SK-N-SH (cell line): ENCODE data around the gene AFAP1. TPM values are rescaled to one million over a fixed set of nuclear protein-coding genes. Genes with fewer than 3 reads are reported as not detected.
A peak's percentile ranks its signal among the peaks of the same experiment; 100 is the strongest.

Experiments used
- CTCF ChIA-PET: fragments of 300-600, 350-600 bp; formaldehyde crosslinking; extraction: SDS; loops from one replicate; lab custom pipeline; 2021; lab: Yijun Ruan, JAX
- POLR2A ChIA-PET: fragments of 350-600 bp; sonication (Branson Sonifier 250); formaldehyde crosslinking; extraction: SDS; loops from one replicate; lab custom pipeline; 2020; ENCODE audit warnings: antibody characterized with exemption, inconsistent platforms; lab: Yijun Ruan, JAX
- DNase-seq: peaks from one replicate; pipeline ENCODE4 v3.0.0; 2012
- H2AFZ ChIP-seq: fragments of 200-600 bp; sonication (generic); 2 replicates; pipeline ENCODE4 v1.8.1; 2016; ENCODE audit warnings: antibody characterized with exemption, mild to moderate bottlenecking, low read depth
- H3F3A ChIP-seq: fragments of 200-600 bp; sonication (generic); replicated peaks from 2 replicates; pipeline ENCODE3; 2016; ENCODE audit warnings: antibody characterized with exemption, mild to moderate bottlenecking; ENCODE audit not compliant: insufficient read depth
- H3K27ac ChIP-seq, 2 experiments: fragments of 200-500 bp in 1 of 2; fragments of 200-600 bp in 1 of 2; sonication (Bioruptor generic) in 1 of 2; sonication (generic), shearing (Covaris generic) in 1 of 2; 2 replicates each; pipeline versions ENCODE4 v1.5.1 to v1.6.1; 2014 to 2016; ENCODE audit warnings: low read depth in 2 of 2, inconsistent platforms in 1 of 2, low read length in 1 of 2, mild to moderate bottlenecking in 1 of 2, mixed read lengths in 1 of 2
- H3K27me3 ChIP-seq: fragments of 200-600 bp; sonication (generic), shearing (Covaris generic); 2 replicates; pipeline ENCODE4 v1.6.1; 2016; ENCODE audit warnings: mixed run types; ENCODE audit not compliant: insufficient read depth
- H3K36me3 ChIP-seq, 2 experiments: fragments of 200-500 bp in 1 of 2; fragments of 200-600 bp in 1 of 2; sonication (Bioruptor generic) in 1 of 2; sonication (generic) in 1 of 2; replicated peaks in 1 of 2; 2 replicates each; pipeline versions ENCODE3 to v1.5.1; 2014 to 2016; ENCODE audit warnings: low read length in 1 of 2, mild to moderate bottlenecking in 1 of 2; ENCODE audit not compliant: insufficient read depth in 2 of 2, control insufficient read depth in 1 of 2
- H3K4me1 ChIP-seq, 2 experiments: fragments of 200-500 bp in 1 of 2; fragments of 200-600 bp in 1 of 2; sonication (Bioruptor generic) in 1 of 2; sonication (generic), shearing (Covaris generic) in 1 of 2; 2 replicates each; pipeline versions ENCODE4 v1.5.1 to v1.6.1; 2014 to 2016; ENCODE audit warnings: low read depth in 1 of 2, low read length in 1 of 2, mixed run types in 1 of 2; ENCODE audit not compliant: insufficient read depth in 2 of 2, control insufficient read depth in 1 of 2
- H3K4me2 ChIP-seq: fragments of 200-600 bp; sonication (generic), shearing (Covaris generic); 2 replicates; pipeline ENCODE4 v1.6.1; 2017; ENCODE audit warnings: mixed run types
- H3K4me3 ChIP-seq, 2 experiments: fragments of 200-500 bp in 1 of 2; fragments of 200-600 bp in 1 of 2; sonication (Bioruptor generic) in 1 of 2; sonication (generic), shearing (Covaris generic) in 1 of 2; 2 replicates each; pipeline versions ENCODE4 v1.5.1 to v1.8.1; 2014 to 2016; ENCODE audit warnings: low read depth in 2 of 2, inconsistent platforms in 1 of 2, low read length in 1 of 2, mild to moderate bottlenecking in 1 of 2, mixed read lengths in 1 of 2, moderate library complexity in 1 of 2
- H3K79me2 ChIP-seq: fragments of 200-600 bp; sonication (generic); 2 replicates; pipeline ENCODE4 v1.8.1; 2017; ENCODE audit warnings: mild to moderate bottlenecking; ENCODE audit not compliant: insufficient read depth
- H3K9ac ChIP-seq: fragments of 200-600 bp; sonication (generic); 2 replicates; pipeline ENCODE4 v1.6.1; 2017; ENCODE audit warnings: mixed run types
- H3K9me2 ChIP-seq: fragments of 200-600 bp; sonication (generic); 2 replicates; pipeline ENCODE4 v1.6.1; 2017; ENCODE audit warnings: mixed run types
- H3K9me3 ChIP-seq: fragments of 200-600 bp; sonication (generic); 2 replicates; pipeline ENCODE4 v1.6.1; 2017; ENCODE audit warnings: mixed run types, mild to moderate bottlenecking, moderate library complexity
- H4K20me1 ChIP-seq: fragments of 200-600 bp; sonication (generic); 2 replicates; pipeline ENCODE4 v1.6.1; 2017; ENCODE audit warnings: mild to moderate bottlenecking, mixed run types; ENCODE audit not compliant: insufficient read depth
- CHD2 ChIP-seq: fragments of 150-350 bp; IDR thresholded peaks from 2 replicates; pipeline ENCODE4 v1.6.1; 2018; ENCODE audit warnings: low read length; ENCODE audit not compliant: partially characterized antibody
- ELF1 ChIP-seq: IDR thresholded peaks from 2 replicates; pipeline ENCODE4 v1.4.0; 2012
- EP300 ChIP-seq, 2 experiments: IDR thresholded peaks; 2 replicates each; pipeline versions ENCODE4 v1.4.0 to v1.6.1; 2012; ENCODE audit warnings: borderline replicate concordance in 1 of 2, low read depth in 1 of 2, low read length in 1 of 2
- GABPA ChIP-seq: IDR thresholded peaks from 2 replicates; pipeline ENCODE4 v1.4.0; 2012; ENCODE audit warnings: low read depth, mild to moderate bottlenecking
- GATA2 ChIP-seq: sonication (generic); formaldehyde crosslinking; IDR thresholded peaks from 2 replicates; pipeline ENCODE4 v1.5.0; 2020; ENCODE audit warnings: mild to moderate bottlenecking, missing genetic modification reagents
- JUND ChIP-seq: IDR thresholded peaks from 2 replicates; pipeline ENCODE4 v1.4.0; 2012
- MAX ChIP-seq: IDR thresholded peaks from 2 replicates; pipeline ENCODE4 v1.4.0; 2012; ENCODE audit warnings: low read depth
- MXI1 ChIP-seq: IDR thresholded peaks from 2 replicates; pipeline ENCODE4 v1.6.1; 2012; ENCODE audit warnings: mild to moderate bottlenecking, low read depth, low read length, improper control_type of control experiment
- NFIC ChIP-seq: IDR thresholded peaks from 2 replicates; pipeline ENCODE4 v1.4.0; 2012; ENCODE audit warnings: borderline replicate concordance
- NRF1 ChIP-seq: IDR thresholded peaks from 2 replicates; pipeline ENCODE4 v1.6.1; 2012; ENCODE audit warnings: low read depth, mild to moderate bottlenecking, low read length
- RAD21 ChIP-seq: IDR thresholded peaks from 2 replicates; pipeline ENCODE4 v1.6.1; 2012; ENCODE audit warnings: mild to moderate bottlenecking, low read length
- RCOR1 ChIP-seq: fragments of 150-350 bp; IDR thresholded peaks from 2 replicates; pipeline ENCODE4 v1.6.1; 2017; ENCODE audit warnings: antibody characterized with exemption, low read length
- RFX5 ChIP-seq: IDR thresholded peaks from 2 replicates; pipeline ENCODE4 v1.6.1; 2012; ENCODE audit warnings: mild to moderate bottlenecking, improper control_type of control experiment, low read length
- SMC3 ChIP-seq: IDR thresholded peaks from 2 replicates; pipeline ENCODE4 v1.6.1; 2012; ENCODE audit warnings: low read depth, low read length, improper control_type of control experiment
- YY1 ChIP-seq: IDR thresholded peaks from 2 replicates; pipeline ENCODE4 v1.4.0; 2012; ENCODE audit warnings: low read depth, mild to moderate bottlenecking
- ZBTB33 ChIP-seq: IDR thresholded peaks from 2 replicates; pipeline ENCODE4 v1.4.0; 2012; ENCODE audit warnings: low read depth, borderline replicate concordance
- WGBS: methylation state at CpG from one replicate; pipeline ENCODE4 v1.1.6; 2017; ENCODE audit warnings: low lambda C conversion rate; 5-methylcytosine and 5-hydroxymethylcytosine counted together
- polyA plus RNA-seq, 3 experiments: library from polyadenylated mRNA; depleted of rRNA; stranded (reverse); fragments of >200 nt; gene quantifications; 2 replicates each; pipeline ENCODE4 v1.2.3, GENCODE V29; 2012
- TF ChIP-seq, protein P1 (sequence below): fragments of 150-350 bp; IDR thresholded peaks from 2 replicates; pipeline ENCODE4 v1.6.1; 2017; ENCODE audit warnings: antibody characterized with exemption, low read length, low read depth, borderline replicate concordance

Gene AFAP1
- polyA plus RNA-seq, 1 of the 3 experiments (the other 2 are of a cell fraction) = 67.9 TPM

DNA sequence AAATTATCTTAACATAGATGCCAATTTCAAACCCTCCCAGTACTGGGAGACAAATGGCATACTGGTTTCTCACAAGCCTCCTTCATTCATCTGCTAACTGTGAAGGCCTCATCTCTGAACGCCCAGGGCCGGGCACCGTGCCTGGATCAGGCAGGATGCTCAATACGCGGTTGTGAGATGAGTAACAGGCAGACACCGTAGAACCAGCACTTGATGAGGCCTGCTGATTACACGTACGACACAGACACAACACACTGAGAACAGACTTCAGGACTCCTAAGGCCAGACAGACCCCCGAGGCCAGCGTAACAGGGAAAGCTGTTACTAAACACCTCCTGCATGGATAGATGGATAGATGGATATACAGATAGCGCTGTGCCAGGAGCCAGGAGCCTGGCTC is 154.6 kb downstream of the AFAP1 start (continued):
- TF ChIP-seq ZBTB33 (no peak), EP300 (IDR thresholded peaks at IDR 0.05; ENCODE audit: borderline replicate concordance in 1 of 2, low read depth in 1 of 2, low read length in 1 of 2) (peak; percentile 25 to 91; a peak in 3 of 4 replicates), SMC3 (no peak; the same call in 1 of the 2 replicates), YY1 (no peak), ELF1 (no peak), RCOR1 (peak; percentile 87), GABPA (no peak), GATA2 (CRISPR knock-in tag) (peak; percentile 97), RFX5 (no peak), NFIC (peak; percentile 61), JUND (peak; percentile 47)
- TF ChIP-seq, all 33 proteins: peak for 13

- peak overlapping the region; percentile 86 to 96 for H3K27ac ChIP-seq
- H4K20me1 ChIP-seq = peaks cover 44% of the 10 kb centered on the region
- TF ChIP-seq RAD21 (no peak), NRF1 (no peak), CHD2 (no peak), NFIC (no peak), MAX (no peak), MXI1 (no peak), ELF1 (no peak)
- TF ChIP-seq, protein P1, sequence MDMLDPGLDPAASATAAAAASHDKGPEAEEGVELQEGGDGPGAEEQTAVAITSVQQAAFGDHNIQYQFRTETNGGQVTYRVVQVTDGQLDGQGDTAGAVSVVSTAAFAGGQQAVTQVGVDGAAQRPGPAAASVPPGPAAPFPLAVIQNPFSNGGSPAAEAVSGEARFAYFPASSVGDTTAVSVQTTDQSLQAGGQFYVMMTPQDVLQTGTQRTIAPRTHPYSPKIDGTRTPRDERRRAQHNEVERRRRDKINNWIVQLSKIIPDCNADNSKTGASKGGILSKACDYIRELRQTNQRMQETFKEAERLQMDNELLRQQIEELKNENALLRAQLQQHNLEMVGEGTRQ = no peak
- H2AFZ ChIP-seq = no peak overlapping the region
- ChIA-PET CTCF (interaction anchor here (0.7 to 5.2 kb wide), 9 partner anchors 11 to 204 kb away, joined by 3 to 31 read pairs (median 5); no protein-coding TSS in a partner anchor), POLR2A (no interaction called here)
- H3K27me3 ChIP-seq = no peaks in the 10 kb centered on the region
- no peaks in the 10 kb centered on the region for H3K9me3 ChIP-seq
- no peak overlapping the region for H3K4me3 ChIP-seq
- peak overlapping the region; percentile 27; the same call in 1 of the 2 replicates for H3K9ac ChIP-seq
- H3K9me2 ChIP-seq = no peaks in the 10 kb centered on the region
- DNase-seq = no peak
- 0 out of 2 replicates have a peak overlapping the region, but pooled peaks have one; percentile 13 for H3K4me2 ChIP-seq
- H3K4me1 ChIP-seq = peaks cover 48 to 64% of the 10 kb centered on the region in 2 experiments
- peaks cover 92% of the 10 kb centered on the region for H3K79me2 ChIP-seq
- H3F3A ChIP-seq = peaks cover 44% of the 10 kb centered on the region
- 88% methylated on average over 9 of the region's 14 CpGs for WGBS
- peaks cover 73 to 83% of the 10 kb centered on the region in 2 experiments for H3K36me3 ChIP-seq
Measured at GRCh38 chr4:7784131-7784870, 155.4 kb downstream of the AFAP1 start.
